HepG2 (cell line): Measurements from ENCODE around the gene ZNF616. TPM values are rescaled to one million over a fixed set of nuclear protein-coding genes. Genes with fewer than 3 reads are reported as not detected.

Source experiments
- ADNP ChIP-seq: sonication (generic); formaldehyde crosslinking; IDR thresholded peaks from 2 replicates; pipeline ENCODE4 v1.4.0; 2020; ENCODE audit warnings: missing genetic modification reagents
- ELF1 ChIP-seq: sonication (generic); formaldehyde crosslinking; IDR thresholded peaks from 2 replicates; pipeline ENCODE4 v1.4.0; 2020; ENCODE audit warnings: missing genetic modification reagents
- FOXK1 ChIP-seq: sonication (generic); formaldehyde crosslinking; IDR thresholded peaks from 2 replicates; pipeline ENCODE4 v1.4.0; 2020; ENCODE audit warnings: low read depth, missing genetic modification reagents, borderline replicate concordance
- HOXA3 ChIP-seq: sonication (generic); formaldehyde crosslinking; IDR thresholded peaks from 2 replicates; pipeline ENCODE4 v1.5.0; 2020; ENCODE audit warnings: missing genetic modification reagents
- IRF2 ChIP-seq: IDR thresholded peaks from 2 replicates; pipeline ENCODE4 v1.6.1; 2018; ENCODE audit warnings: missing genetic modification reagents, missing compliant biosample characterization
- JUNB ChIP-seq: sonication (generic); formaldehyde crosslinking; IDR thresholded peaks from 2 replicates; pipeline ENCODE4 v1.8.0; 2022; ENCODE audit warnings: missing genetic modification reagents, mild to moderate bottlenecking, borderline replicate concordance
- KLF13 ChIP-seq: sonication (generic); formaldehyde crosslinking; IDR thresholded peaks from 2 replicates; pipeline ENCODE4 v1.4.0; 2020; ENCODE audit warnings: mild to moderate bottlenecking, missing genetic modification reagents
- MLXIP ChIP-seq: sonication (generic); formaldehyde crosslinking; IDR thresholded peaks from 2 replicates; pipeline ENCODE4 v1.9.0; 2021; ENCODE audit warnings: missing genetic modification reagents, borderline replicate concordance
- NFE2 ChIP-seq: sonication (generic); formaldehyde crosslinking; IDR thresholded peaks from 2 replicates; pipeline ENCODE4 v1.4.0; 2020; ENCODE audit warnings: missing genetic modification reagents
- PHF21A ChIP-seq: sonication (generic); formaldehyde crosslinking; IDR thresholded peaks from 2 replicates; pipeline ENCODE4 v1.5.0; 2020; ENCODE audit warnings: mild to moderate bottlenecking, missing genetic modification reagents
- RERE ChIP-seq: IDR thresholded peaks from 2 replicates; pipeline ENCODE4 v1.6.1; 2016; ENCODE audit warnings: low read depth, missing genetic modification reagents, missing compliant biosample characterization
- SCMH1 ChIP-seq: sonication (generic); formaldehyde crosslinking; IDR thresholded peaks from 2 replicates; pipeline ENCODE4 v1.9.0; 2021; ENCODE audit warnings: missing genetic modification reagents, mild to moderate bottlenecking, borderline replicate concordance
- YEATS2 ChIP-seq: sonication (generic); formaldehyde crosslinking; IDR thresholded peaks from 2 replicates; pipeline ENCODE4 v1.4.0; 2020; ENCODE audit warnings: missing genetic modification reagents, borderline replicate concordance
- ZNF12 ChIP-seq: sonication (generic); formaldehyde crosslinking; IDR thresholded peaks from 2 replicates; pipeline ENCODE4 v1.5.0; 2020; ENCODE audit warnings: missing genetic modification reagents
- ZNF263 ChIP-seq: sonication (generic); formaldehyde crosslinking; IDR thresholded peaks from 2 replicates; pipeline ENCODE4 v1.4.0; 2020; ENCODE audit warnings: missing genetic modification reagents
- ZNF609 ChIP-seq: sonication (generic); formaldehyde crosslinking; IDR thresholded peaks from 2 replicates; pipeline ENCODE4 v1.4.0; 2020; ENCODE audit warnings: mild to moderate bottlenecking, missing genetic modification reagents, borderline replicate concordance
- polyA plus RNA-seq, 8 experiments: library from polyadenylated mRNA; depleted of rRNA in 3 of 8; stranded (reverse) in 7 of 8; unstranded in 1 of 8; fragments of >200 nt; fragmentation: Illumina TruSeq in 4 of 8; extraction: Trizol in 4 of 8; gene quantifications; 2 replicates each; pipeline versions ENCODE4 v1.2.1 to v1.2.3, GENCODE V29; 2011 to 2016; ENCODE audit warnings: low read depth in 4 of 8, missing spikeins in 1 of 8, mixed read lengths in 1 of 8; ENCODE audit not compliant: insufficient read depth in 1 of 8
- total RNA-seq, 5 experiments: library from RNA; depleted of rRNA; stranded (reverse); fragments of >200 nt; fragmentation: Illumina TruSeq; extraction: Trizol; gene quantifications; 2 replicates each; pipeline ENCODE4 v1.2.3, GENCODE V29; 2016; ENCODE audit warnings: low read depth in 1 of 5

Gene ZNF616
- total and polyA plus RNA-seq, 2 of the 13 experiments (the other 11 are each of a cell fraction or from before 2014, with no cell fraction given) = 2.2 to 10.4 TPM

GRCh38 chr19:52139252-52140031, at the start of gene ZNF616 (continued):
- TF ChIP-seq RERE (CRISPR knock-in tag) (no peak), YEATS2 (CRISPR knock-in tag) (peak; percentile 75; the same call in 1 of the 2 replicates), KLF13 (CRISPR knock-in tag) (no peak), MLXIP (CRISPR knock-in tag) (no peak), ZNF609 (peak; percentile 35; the same call in 1 of the 2 replicates), NFE2 (CRISPR knock-in tag) (no peak), ADNP (CRISPR knock-in tag) (no peak), ZNF263 (CRISPR knock-in tag) (no peak), JUNB (CRISPR knock-in tag) (no peak), SCMH1 (CRISPR knock-in tag) (no peak), PHF21A (CRISPR knock-in tag) (peak; percentile 67), FOXK1 (CRISPR knock-in tag) (peak; percentile 33; the same call in 1 of the 2 replicates), IRF2 (CRISPR knock-in tag) (0 out of 2 replicates have a peak, but pooled peaks have one; percentile 29), ZNF12 (CRISPR knock-in tag) (no peak), ELF1 (CRISPR knock-in tag) (peak; percentile 87), HOXA3 (CRISPR knock-in tag) (peak; percentile 41; the same call in 1 of the 2 replicates)
